GM12878 (cell line): ENCODE measurements around the gene PAM16. TPM values are rescaled to one million over a fixed set of nuclear protein-coding genes. Genes with fewer than 3 reads are reported as not detected.

Experiments
- ATAC-seq: fragments of 200-7000 bp; cut with Tn5 transposase; 3 replicates; pipeline ENCODE4 v1.9.1; 2020; ENCODE audit warnings: mild to moderate bottlenecking, moderate library complexity
- BruUV-seq: library from RNA; stranded (reverse); fragments of 400-500 nt; replicated peaks from 2 replicates; lab custom pipeline; 2021; lab: Mats Ljungman, UMichigan
- CTCF ChIA-PET: fragments of 300-600 bp; sonication (Branson Sonifier 250); formaldehyde crosslinking; extraction: SDS; loops from one replicate; lab custom pipeline; 2021; ENCODE audit warnings: inconsistent platforms; lab: Yijun Ruan, JAX
- POLR2A ChIA-PET: fragments of 350-600 bp; formaldehyde crosslinking; extraction: SDS; loops from one replicate; lab custom pipeline; 2021; ENCODE audit warnings: inconsistent platforms; lab: Charles Lee
- RAD21 ChIA-PET: fragments of 300-600 bp; sonication (Branson Sonifier 250); formaldehyde crosslinking; loops from one replicate; lab custom pipeline; 2023; ENCODE audit warnings: antibody characterized with exemption; ENCODE audit not compliant: unreplicated experiment; lab: Charles Lee
- SMC1A ChIA-PET: fragments of 300-600 bp; sonication (Branson Sonifier 250); formaldehyde crosslinking; loops from one replicate; lab custom pipeline; 2023; ENCODE audit not compliant: unreplicated experiment, uncharacterized antibody; lab: Charles Lee
- DNase-seq: peaks from one replicate; pipeline ENCODE4 v3.0.0-alpha.2; 2011; ENCODE audit warnings: low read depth, low spot score
- FAIRE-seq: peaks from 3 replicates; lab custom pipeline; 2011; peaks lifted over from hg19 to GRCh38; lab: Jason Lieb, UNC
- H2AFZ ChIP-seq: 2 replicates; pipeline ENCODE4 v1.6.0; 2011; ENCODE audit warnings: low read depth, low read length, control low read depth; ENCODE audit not compliant: control insufficient read depth
- H3K27ac ChIP-seq: 2 replicates; pipeline ENCODE4 v1.5.1; 2011; ENCODE audit warnings: control low read depth; ENCODE audit not compliant: control insufficient read depth, insufficient read depth
- H3K27me3 ChIP-seq, 2 experiments: replicated peaks in 1 of 2; 2 replicates each; pipeline versions ENCODE4 v1.6.0 to v1.6.1; 2011; ENCODE audit warnings: low read length in 1 of 2; ENCODE audit not compliant: control insufficient read depth in 2 of 2, insufficient read depth in 2 of 2
- H3K36me3 ChIP-seq, 2 experiments: 2 replicates each; pipeline ENCODE4 v1.5.1; 2011; ENCODE audit warnings: low read length in 1 of 2; ENCODE audit not compliant: control insufficient read depth in 2 of 2, insufficient read depth in 2 of 2
- H3K4me1 ChIP-seq: 2 replicates; pipeline ENCODE4 v1.6.1; 2011; ENCODE audit warnings: mild to moderate bottlenecking, low read length, moderate library complexity, mixed read lengths; ENCODE audit not compliant: control insufficient read depth, insufficient read depth
- H3K4me2 ChIP-seq: 2 replicates; pipeline ENCODE4 v1.6.0; 2011; ENCODE audit warnings: control low read depth; ENCODE audit not compliant: control insufficient read depth, insufficient read depth
- H3K4me3 ChIP-seq: fragments of 200-600 bp; sonication (generic); 2 replicates; pipeline ENCODE4 v1.5.1; 2016
- H3K79me2 ChIP-seq: 2 replicates; pipeline ENCODE4 v1.6.0; 2011; ENCODE audit warnings: low read length; ENCODE audit not compliant: control insufficient read depth, insufficient read depth
- H3K9ac ChIP-seq: 2 replicates; pipeline ENCODE4 v1.8.0; 2011; ENCODE audit warnings: low read length, control low read depth, mixed read lengths; ENCODE audit not compliant: control insufficient read depth, insufficient read depth
- H3K9me3 ChIP-seq: replicated peaks from 3 replicates; pipeline ENCODE4 v1.5.1; 2011; ENCODE audit warnings: mild to moderate bottlenecking, low read length; ENCODE audit not compliant: control insufficient read depth, insufficient read depth
- H4K20me1 ChIP-seq: 2 replicates; pipeline ENCODE4 v1.6.0; 2011; ENCODE audit not compliant: control insufficient read depth, insufficient read depth
- ASH2L ChIP-seq: fragments of 300-600, 200-600 bp; sonication (generic); IDR thresholded peaks from 2 replicates; pipeline ENCODE4 v1.6.1; 2017; ENCODE audit warnings: low read depth, mild to moderate bottlenecking, borderline replicate concordance
- E2F4 ChIP-seq: IDR thresholded peaks from 2 replicates; pipeline ENCODE4 v1.6.1; 2012; ENCODE audit warnings: low read depth, low read length, improper control_type of control experiment
- E4F1 ChIP-seq: fragments of 450-650 bp; IDR thresholded peaks from 2 replicates; pipeline ENCODE4 v1.6.1; 2018; ENCODE audit warnings: borderline replicate concordance, mild to moderate bottlenecking; ENCODE audit not compliant: partially characterized antibody
- FOS ChIP-seq: IDR thresholded peaks from 3 replicates; pipeline ENCODE4 v1.6.1; 2011; ENCODE audit warnings: borderline replicate concordance; ENCODE audit not compliant: insufficient read length; ENCODE audit errors: extremely low read depth
- HCFC1 ChIP-seq: fragments of 150-350 bp; IDR thresholded peaks from 2 replicates; pipeline ENCODE4 v1.6.1; 2014; ENCODE audit warnings: low read length
- NR2C2 ChIP-seq: IDR thresholded peaks from 2 replicates; pipeline ENCODE4 v1.6.1; 2011; ENCODE audit warnings: borderline replicate concordance, low read depth; ENCODE audit not compliant: control insufficient read depth, insufficient read length
- RB1 ChIP-seq: fragments of 450-650 bp; formaldehyde crosslinking; IDR thresholded peaks from 2 replicates; pipeline ENCODE4 v1.6.1; 2017; ENCODE audit warnings: mild to moderate bottlenecking, borderline replicate concordance
- SP1 ChIP-seq: IDR thresholded peaks from one replicate; pipeline ENCODE4 v1.6.1; 2011; ENCODE audit warnings: low read depth, low read length
- USF2 ChIP-seq: IDR thresholded peaks from 2 replicates; pipeline ENCODE4 v1.6.1; 2011; ENCODE audit warnings: low read depth, low read length, improper control_type of control experiment, borderline replicate concordance
- ZNF687 ChIP-seq: fragments of 450-650 bp; IDR thresholded peaks from 2 replicates; pipeline ENCODE4 v1.6.1; 2017; ENCODE audit warnings: mild to moderate bottlenecking, moderate library complexity
- WGBS: methylation state at CpG from one replicate; pipeline ENCODE4 v1.1.6; 2016; ENCODE audit warnings: low lambda C conversion rate; ENCODE audit not compliant: insufficient replicate concordance, insufficient coverage; ENCODE audit errors: missing lambda C conversion rate; 5-methylcytosine and 5-hydroxymethylcytosine counted together
- in situ Hi-C: fragments of 300-500 bp; cut with MboI; formaldehyde crosslinking; loops from 9 replicates; pipeline ENCODE4 v1.14.3; 2018; ENCODE audit warnings: mixed read lengths
- intact Hi-C: fragments of 100-400 bp; cut with micrococcal nuclease; formaldehyde crosslinking; loops from one replicate; pipeline ENCODE4 v1.14.2; 2022; ENCODE audit not compliant: unreplicated experiment
- polyA plus RNA-seq, 11 experiments: library from polyadenylated mRNA; depleted of rRNA in 4 of 11; unstranded in 6 of 11; stranded (reverse) in 5 of 11; fragments of >200 nt; fragmentation: Nextera tagmentation in 4 of 11; fragmentation: Illumina TruSeq in 1 of 11; extraction: Ambion mirVana in 4 of 11; extraction: Trizol in 1 of 11; gene quantifications; 1 replicate in 1 of 11; 2 replicates in 10 of 11; pipeline versions ENCODE4 v1.2.1 to v1.2.3, GENCODE V29; 2011 to 2016; ENCODE audit warnings: inconsistent platforms in 2 of 11, missing spikeins in 2 of 11, low read depth in 1 of 11
- total RNA-seq, 4 experiments: library from RNA; depleted of rRNA in 3 of 4; stranded (reverse); fragments of >200 nt in 3 of 4; fragmentation: Illumina TruSeq in 1 of 4; extraction: Trizol in 1 of 4; gene quantifications; 2 replicates each; pipeline versions ENCODE4 v1.2.1 to v1.2.3, GENCODE V29; 2013 to 2021

The PAM16 gene
- total and polyA plus RNA-seq, 10 of the 15 experiments (the other 5 are each of a cell fraction or from before 2014, with no cell fraction given): 18.5 to 94.3 (median 51.5) TPM

- no peak overlapping the region for H3K4me3 ChIP-seq
- H3K4me2 ChIP-seq: no peak overlapping the region
- SMC1A ChIA-PET: no interaction called here
- no peaks in the 10 kb centered on the region for H3K79me2 ChIP-seq
- DNase-seq: no peak
- RAD21 ChIA-PET: interaction anchor here (0.8 kb wide), 1 partner anchor 23 kb away, joined by 3 read pairs; no protein-coding TSS in a partner anchor
- FAIRE-seq: no peak
- H3K4me1 ChIP-seq: no peaks in the 10 kb centered on the region
- no peaks in the 10 kb centered on the region for H3K27me3 ChIP-seq
- no peak overlapping the region for H2AFZ ChIP-seq
- H3K36me3 ChIP-seq: peaks cover 0 to 6% of the 10 kb centered on the region in 2 experiments; a peak in 2 of 4 replicates
- H4K20me1 ChIP-seq: no peaks in the 10 kb centered on the region
- H3K9me3 ChIP-seq: no peaks in the 10 kb centered on the region
- 88% methylated on average over 21 of the region's 21 CpGs for WGBS
- CTCF ChIA-PET: no interaction called here
- in situ Hi-C loops: no loop called here
- POLR2A ChIA-PET: interaction anchor here (0.6 kb wide), 1 partner anchor 310 kb away, joined by 4 read pairs; no protein-coding TSS in a partner anchor
- intact Hi-C loops: no loop called here
- no TSS peak for BruUV-seq
- no peak overlapping the region for H3K9ac ChIP-seq
- TF ChIP-seq E4F1 (no peak), E2F4 (no peak), USF2 (no peak), SP1 (no peak), FOS (no peak), ASH2L (no peak), RB1 (no peak), HCFC1 (no peak), ZNF687 (no peak), NR2C2 (no peak)
- no peak for ATAC-seq
- H3K27ac ChIP-seq: no peak overlapping the region
These were observed 28.0 kb upstream of the PAM16 start for GRCh38 chr16:4378999-4379690.
